Measurements from ENCODE around the gene FLYWCH2. TPM values are rescaled to one million over a fixed set of nuclear protein-coding genes. Genes with fewer than 3 reads are reported as not detected.
A peak's percentile ranks its signal among the peaks of the same experiment; 100 is the strongest.

Gene FLYWCH2
- total and polyA plus RNA-seq, 12 donors = 18.1 to 65.7 (median 22.3) TPM

GRCh38 chr16:2858245-2859025, 24.6 kb upstream of the FLYWCH2 start:
- Histone ChIP-seq H3K27me3 (peaks cover 7 to 58% (median 39%) of the 10 kb centered on the region in 7 donors), H3K4me3 (peak overlapping the region in 1 of 10 donors; percentile 9), H3K27ac (no peak overlapping the region), H3K9me3 (peaks cover 0 to 23% (median 0%) of the 10 kb centered on the region in 11 donors), H3K4me1 (peaks cover 0 to 9% (median 0%) of the 10 kb centered on the region in 9 donors), H3K36me3 (no peaks in the 10 kb centered on the region)
- ATAC-seq (no peak), DNase-seq (no peak)
- no peak for TF ChIP-seq CTCF (IDR thresholded peaks at IDR 0.05)
- intact Hi-C loops (cut with DNase I) = no loop called here
- 13 to 21% methylated on average over 22 to 23 of the region's 23 CpGs for WGBS, 2 donors

DNA sequence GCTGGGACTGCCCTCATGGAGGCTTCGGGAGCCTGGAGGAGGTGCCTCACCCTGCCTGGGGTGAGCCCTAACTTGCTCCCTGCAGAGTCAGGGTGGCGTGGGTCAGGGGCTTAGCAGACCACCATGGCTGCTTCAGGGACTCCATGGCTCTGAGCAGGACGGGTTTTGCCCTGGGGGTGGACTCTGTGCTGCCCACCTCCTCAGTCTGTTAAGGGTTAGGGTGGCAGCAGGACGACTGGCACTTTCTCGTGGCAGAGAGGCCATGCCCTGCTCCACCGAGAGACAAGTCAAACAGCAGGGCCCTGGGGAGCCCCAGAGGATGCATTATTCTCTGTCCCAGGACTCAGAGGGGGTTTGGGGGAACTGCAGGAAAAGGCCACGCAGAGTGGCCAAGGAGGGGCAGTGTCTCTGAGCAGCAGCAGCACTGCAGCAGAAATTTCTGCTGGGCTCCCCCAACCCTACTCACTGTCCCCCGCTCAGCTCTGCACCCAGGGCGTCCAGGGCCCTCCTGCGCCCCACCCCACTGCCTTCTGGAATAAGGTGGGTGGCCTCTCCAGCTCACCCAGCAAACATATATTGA, 23.2 kb upstream of the FLYWCH2 start:
- DNase-seq (no peak), ATAC-seq (no peak)

GRCh38 chr16:2860826-2861567, 22.0 kb upstream of the FLYWCH2 start:
- no peak for TF ChIP-seq CTCF (IDR thresholded peaks at IDR 0.05)
- no peaks in the 10 kb centered on the region for H3K36me3 ChIP-seq
- H3K4me1 ChIP-seq = peaks cover 0 to 9% (median 0%) of the 10 kb centered on the region in 9 donors
- DNase-seq = no peak
- intact Hi-C loops (cut with DNase I) = loop anchor here in 1 of 10 donors (10.0 kb wide), 1 partner anchor 86 kb away; the partner anchor contains the start of gene ELOB
- peaks cover 7 to 54% (median 37%) of the 10 kb centered on the region in 7 donors for H3K27me3 ChIP-seq
- no peak overlapping the region for H3K27ac ChIP-seq
- H3K9me3 ChIP-seq = peaks cover 0 to 10% (median 0%) of the 10 kb centered on the region in 11 donors
- no peak for ATAC-seq
- WGBS, 2 donors = 68% methylated on average over 8 of the region's 8 CpGs
- no peak overlapping the region for H3K4me3 ChIP-seq

More for the DNA sequence above, 23.2 kb upstream of the FLYWCH2 start:
- Histone ChIP-seq H3K27me3 (peaks cover 7 to 54% (median 37%) of the 10 kb centered on the region in 7 donors), H3K9me3 (peaks cover 0 to 11% (median 0%) of the 10 kb centered on the region in 11 donors), H3K36me3 (no peaks in the 10 kb centered on the region), H3K27ac (no peak overlapping the region), H3K4me3 (no peak overlapping the region), H3K4me1 (peaks cover 0 to 9% (median 0%) of the 10 kb centered on the region in 9 donors)
- intact Hi-C loops (cut with DNase I) = loop anchor here in 1 of 10 donors (10.0 kb wide), 1 partner anchor 85 kb away; the partner anchor contains the start of gene ELOB
- TF ChIP-seq CTCF (IDR thresholded peaks at IDR 0.05) = no peak
- WGBS, 2 donors = 66 to 71% methylated on average over 10 of the region's 10 CpGs

DNA sequence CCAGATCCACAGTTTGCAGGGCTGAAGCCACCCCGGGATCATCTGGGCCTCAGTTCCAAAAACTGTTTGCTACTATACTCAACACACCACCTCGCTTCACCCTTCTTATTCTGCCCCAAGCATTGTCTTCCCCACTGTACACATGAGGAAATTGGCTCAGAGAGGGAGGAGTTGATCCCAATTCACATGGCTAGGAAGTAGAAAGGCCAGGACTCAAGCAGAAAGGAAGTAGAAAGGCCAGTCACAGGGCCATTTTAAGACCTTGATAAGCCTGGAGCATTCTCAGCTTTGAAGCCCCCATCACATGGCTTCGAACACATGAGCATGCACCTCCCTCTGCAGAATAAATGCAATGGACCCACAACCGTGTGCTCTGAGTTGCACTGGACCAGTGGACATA, 17.4 kb upstream of the FLYWCH2 start:
- H3K4me1 ChIP-seq = peaks cover 0 to 13% (median 5%) of the 10 kb centered on the region in 9 donors
- no peak overlapping the region for H3K4me3 ChIP-seq
- 65 to 68% methylated on average over 4 of the region's 4 CpGs for WGBS, 2 donors
- H3K27ac ChIP-seq = no peak overlapping the region
- peaks cover 0 to 9% (median 0%) of the 10 kb centered on the region in 11 donors for H3K9me3 ChIP-seq
- TF ChIP-seq CTCF (IDR thresholded peaks at IDR 0.05) = no peak
- intact Hi-C loops (cut with DNase I) = loop anchor here in 2 of 10 donors (2.0 to 10.0 kb wide), 2 partner anchors 23 to 91 kb away; partner anchors contain the start of gene ELOB (in 1 of the 2)
- DNase-seq (no peak), ATAC-seq (no peak)
- H3K36me3 ChIP-seq = no peaks in the 10 kb centered on the region
- H3K27me3 ChIP-seq = peaks cover 0 to 15% (median 4%) of the 10 kb centered on the region in 7 donors
